ENCODE measurements around the gene SIX5.

SIX5 gene

DNA sequence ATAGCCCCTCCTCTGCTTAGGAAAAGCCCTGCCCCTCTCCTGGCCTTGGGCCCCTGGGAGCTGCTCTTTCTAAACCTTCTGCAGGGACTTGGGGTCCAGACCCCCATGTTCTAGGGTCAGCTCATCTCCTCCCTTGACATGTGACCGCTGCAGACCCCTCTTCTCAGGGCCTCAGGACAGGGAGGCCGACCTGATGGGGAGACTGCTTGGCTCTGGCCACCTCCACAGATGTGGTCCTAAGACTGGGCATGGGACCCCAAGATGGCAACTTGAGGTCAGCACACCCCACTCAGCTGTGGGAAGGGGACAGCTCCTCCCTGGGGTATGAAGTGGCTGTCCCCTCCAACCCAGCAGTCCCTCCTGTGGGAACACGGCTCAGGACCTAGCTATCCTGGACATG is 3.9 kb upstream of the SIX5 start:
- no peaks in the 10 kb centered on the region for H3K36me3 Mint-ChIP-seq (ENCODE audit: low read depth)
- no peaks in the 10 kb centered on the region for H3K9me3 Mint-ChIP-seq
- no peak overlapping the region for H3K27ac Mint-ChIP-seq
- no peak for DNase-seq (ENCODE audit: low spot score)
- peaks cover 8% of the 10 kb centered on the region for H3K4me1 Mint-ChIP-seq (ENCODE audit: low read depth)
- H3K4me3 Mint-ChIP-seq, result no peak overlapping the region
- H3K27me3 Mint-ChIP-seq (ENCODE audit: low read depth), result peaks cover 10% of the 10 kb centered on the region

DNA sequence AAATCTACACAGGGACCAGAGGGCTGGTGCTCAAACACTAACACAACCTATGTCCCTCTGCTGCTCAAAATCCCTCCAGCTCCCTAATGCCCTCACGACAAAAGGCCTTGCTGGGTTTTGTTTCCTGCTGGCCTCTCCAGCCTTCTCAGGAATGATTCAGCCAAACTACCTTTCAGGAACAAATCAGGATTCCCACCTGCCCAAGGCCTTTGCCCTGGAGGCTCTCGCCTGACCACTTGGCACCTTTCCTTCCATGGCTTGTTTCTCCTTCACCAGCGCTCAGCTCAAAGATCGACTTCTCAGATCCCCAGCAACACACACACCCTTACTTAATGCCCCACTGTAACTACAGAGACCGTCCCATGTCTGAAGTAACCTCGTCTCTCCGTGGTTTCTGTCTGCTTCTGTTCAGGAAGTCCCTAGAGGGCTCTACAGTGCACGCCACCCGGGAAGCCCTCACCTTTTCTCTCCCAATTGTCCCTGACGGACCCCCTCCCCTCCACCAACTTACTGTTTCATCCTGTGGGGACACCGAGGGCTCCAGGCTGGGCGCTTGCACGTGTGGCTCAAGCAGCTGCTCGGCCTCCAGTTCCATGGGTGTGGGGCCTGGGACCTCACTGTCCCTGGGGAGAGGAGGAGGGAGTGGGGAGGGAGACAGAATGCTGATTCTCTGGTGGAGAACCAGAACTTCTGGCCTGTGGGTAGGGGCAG is 3.2 kb upstream of the SIX5 start:
- Mint-ChIP-seq H3K27ac (no peak overlapping the region), H3K36me3 (ENCODE audit: low read depth) (no peaks in the 10 kb centered on the region), H3K4me3 (no peak overlapping the region), H3K9me3 (no peaks in the 10 kb centered on the region), H3K4me1 (ENCODE audit: low read depth) (peaks cover 8% of the 10 kb centered on the region), H3K27me3 (ENCODE audit: low read depth) (peaks cover 12% of the 10 kb centered on the region)
- DNase-seq (ENCODE audit: low spot score), result no peak

DNA sequence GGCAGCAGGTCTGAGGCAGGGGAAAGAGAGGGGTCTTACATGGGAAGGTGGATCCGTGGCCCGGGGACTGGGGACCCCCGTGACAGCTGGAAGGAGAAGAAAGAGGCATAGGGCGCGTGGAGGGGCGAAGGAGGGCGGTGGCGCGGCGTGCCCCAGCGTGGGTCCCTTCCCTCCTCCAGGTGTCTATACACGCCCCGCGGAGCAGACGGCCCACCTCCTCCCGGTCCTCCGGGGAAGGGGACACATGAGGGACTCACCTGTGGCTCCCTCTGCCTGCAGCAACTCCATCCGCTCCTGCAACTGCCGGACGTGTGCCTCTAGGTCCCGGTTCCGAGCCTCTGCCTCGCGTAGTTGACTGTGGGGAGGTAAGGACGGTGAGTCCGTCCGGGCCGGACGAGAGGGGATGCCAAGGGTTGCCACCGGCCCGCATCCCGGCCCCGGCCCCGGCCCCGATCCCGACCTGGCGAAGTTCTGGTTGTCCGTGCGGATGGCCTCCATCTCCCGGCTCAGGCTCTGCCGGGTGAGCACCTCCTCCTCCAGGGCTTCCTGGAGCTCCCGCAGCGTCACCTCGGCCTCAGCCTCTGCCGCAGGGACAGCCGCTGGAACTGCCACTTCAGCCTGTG is 2.4 kb upstream of the SIX5 start:
- no peak for DNase-seq (ENCODE audit: low spot score)
- Mint-ChIP-seq H3K27me3 (ENCODE audit: low read depth) (peaks cover 11% of the 10 kb centered on the region), H3K36me3 (ENCODE audit: low read depth) (no peaks in the 10 kb centered on the region), H3K4me1 (ENCODE audit: low read depth) (peaks cover 8% of the 10 kb centered on the region), H3K4me3 (peak overlapping the region; percentile 54), H3K9me3 (no peaks in the 10 kb centered on the region), H3K27ac (no peak overlapping the region)

DNA sequence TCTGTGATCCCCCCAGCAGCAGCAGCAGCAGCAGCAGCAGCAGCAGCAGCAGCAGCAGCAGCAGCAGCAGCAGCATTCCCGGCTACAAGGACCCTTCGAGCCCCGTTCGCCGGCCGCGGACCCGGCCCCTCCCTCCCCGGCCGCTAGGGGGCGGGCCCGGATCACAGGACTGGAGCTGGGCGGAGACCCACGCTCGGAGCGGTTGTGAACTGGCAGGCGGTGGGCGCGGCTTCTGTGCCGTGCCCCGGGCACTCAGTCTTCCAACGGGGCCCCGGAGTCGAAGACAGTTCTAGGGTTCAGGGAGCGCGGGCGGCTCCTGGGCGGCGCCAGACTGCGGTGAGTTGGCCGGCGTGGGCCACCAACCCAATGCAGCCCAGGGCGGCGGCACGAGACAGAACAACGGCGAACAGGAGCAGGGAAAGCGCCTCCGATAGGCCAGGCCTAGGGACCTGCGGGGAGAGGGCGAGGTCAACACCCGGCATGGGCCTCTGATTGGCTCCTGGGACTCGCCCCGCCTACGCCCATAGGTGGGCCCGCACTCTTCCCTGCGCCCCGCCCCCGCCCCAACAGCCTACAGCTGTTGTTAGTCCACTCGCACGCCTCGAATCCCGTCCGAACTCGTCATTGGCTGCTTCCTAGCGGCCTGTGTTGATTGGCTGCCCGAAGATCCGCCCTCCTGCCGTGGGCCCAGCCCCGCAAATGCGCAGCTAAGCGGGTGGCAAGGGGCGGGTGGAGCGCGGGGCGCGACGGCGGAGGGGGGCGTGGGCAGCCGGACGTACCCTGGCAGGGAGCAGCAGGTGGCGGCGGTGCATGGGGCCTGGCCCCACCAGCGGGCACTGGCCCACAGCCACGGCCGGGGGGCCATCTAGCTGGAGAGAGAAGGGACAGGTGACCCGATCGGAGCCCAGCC is 1.4 kb upstream of the SIX5 start:
- H3K9me3 Mint-ChIP-seq, result no peaks in the 10 kb centered on the region
- peaks cover 8% of the 10 kb centered on the region for H3K4me1 Mint-ChIP-seq (ENCODE audit: low read depth)
- H3K36me3 Mint-ChIP-seq (ENCODE audit: low read depth), result no peaks in the 10 kb centered on the region
- H3K27ac Mint-ChIP-seq, result peak overlapping the region; percentile 20
- peaks cover 12% of the 10 kb centered on the region for H3K27me3 Mint-ChIP-seq (ENCODE audit: low read depth)
- H3K4me3 Mint-ChIP-seq, result peak overlapping the region; percentile 87
- DNase-seq (ENCODE audit: low spot score), result peak; percentile 87

DNA sequence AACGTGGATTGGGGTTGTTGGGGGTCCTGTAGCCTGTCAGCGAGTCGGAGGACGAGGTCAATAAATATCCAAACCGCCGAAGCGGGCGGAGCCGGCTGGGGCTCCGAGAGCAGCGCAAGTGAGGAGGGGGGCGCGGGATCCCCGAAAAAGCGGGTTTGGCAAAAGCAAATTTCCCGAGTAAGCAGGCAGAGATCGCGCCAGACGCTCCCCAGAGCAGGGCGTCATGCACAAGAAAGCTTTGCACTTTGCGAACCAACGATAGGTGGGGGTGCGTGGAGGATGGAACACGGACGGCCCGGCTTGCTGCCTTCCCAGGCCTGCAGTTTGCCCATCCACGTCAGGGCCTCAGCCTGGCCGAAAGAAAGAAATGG is 754 bp upstream of the SIX5 start:
- Mint-ChIP-seq H3K4me3 (peak overlapping the region; percentile 87), H3K4me1 (ENCODE audit: low read depth) (peaks cover 8% of the 10 kb centered on the region), H3K27me3 (ENCODE audit: low read depth) (peaks cover 16% of the 10 kb centered on the region), H3K9me3 (no peaks in the 10 kb centered on the region), H3K27ac (peak overlapping the region; percentile 79), H3K36me3 (ENCODE audit: low read depth) (no peaks in the 10 kb centered on the region)
- DNase-seq (ENCODE audit: low spot score), result peak; percentile 50

DNA sequence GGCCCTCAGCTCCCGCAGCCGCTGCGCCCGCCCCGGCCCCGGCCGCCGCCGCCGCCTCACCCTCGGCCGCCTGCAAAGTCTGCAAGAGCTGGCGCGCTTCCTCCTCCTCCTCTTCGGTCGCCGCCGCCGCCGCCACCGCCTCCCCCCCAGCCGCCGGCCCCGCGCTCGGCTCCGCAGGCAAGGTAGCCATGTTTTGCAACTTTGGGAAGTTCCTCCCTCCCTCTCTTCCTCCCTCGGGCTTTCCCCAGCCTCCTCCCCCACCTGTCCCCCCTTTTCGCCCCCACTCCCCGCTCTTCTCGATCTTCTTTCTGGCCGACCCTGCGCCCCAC is 433 bp downstream of the SIX5 start:
- peak overlapping the region; percentile 87 for H3K4me3 Mint-ChIP-seq
- peaks cover 8% of the 10 kb centered on the region for H3K4me1 Mint-ChIP-seq (ENCODE audit: low read depth)
- H3K27me3 Mint-ChIP-seq (ENCODE audit: low read depth), result peaks cover 20% of the 10 kb centered on the region
- H3K27ac Mint-ChIP-seq, result peak overlapping the region; percentile 65
- DNase-seq (ENCODE audit: low spot score), result no peak
- H3K36me3 Mint-ChIP-seq (ENCODE audit: low read depth), result no peaks in the 10 kb centered on the region
- H3K9me3 Mint-ChIP-seq, result no peaks in the 10 kb centered on the region

DNA sequence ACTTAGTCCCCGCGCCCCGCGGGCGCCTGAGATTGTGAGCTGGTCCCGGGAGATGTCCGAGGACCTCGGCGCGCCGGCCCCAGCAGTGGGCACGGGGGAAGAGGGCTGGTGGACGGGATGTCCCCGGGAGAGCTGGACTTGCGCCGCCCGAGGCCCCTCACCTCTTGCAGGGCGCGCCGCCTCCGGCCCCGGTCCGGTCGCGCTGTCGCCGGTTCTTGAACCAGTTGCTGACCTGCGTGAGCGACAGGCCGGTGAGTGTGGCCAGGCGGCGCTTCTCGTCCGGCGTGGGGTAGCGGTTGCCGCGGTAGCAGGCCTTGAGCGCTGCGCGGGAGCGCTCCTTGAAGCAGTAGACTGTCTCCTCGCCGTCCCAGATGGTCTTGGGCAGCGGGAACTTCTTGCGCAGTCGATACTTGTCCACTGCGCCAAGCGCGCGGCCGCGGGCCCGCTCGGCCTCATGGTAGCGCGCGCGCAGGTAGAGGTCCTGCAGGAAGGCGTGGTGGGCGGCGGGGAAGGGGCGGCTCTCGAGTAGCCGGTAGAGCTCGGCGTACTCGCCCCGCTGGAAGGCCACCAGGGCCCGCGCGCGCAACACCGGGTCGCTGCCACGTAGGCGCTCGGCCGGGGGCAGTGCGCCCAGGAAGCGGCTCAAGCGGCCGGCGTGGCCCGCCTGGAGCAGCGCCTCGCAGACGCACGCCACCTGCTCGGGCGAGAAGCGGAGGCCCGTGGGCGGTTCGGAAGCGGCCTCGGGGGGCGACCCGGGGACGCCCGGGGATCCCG is 984 bp downstream of the SIX5 start:
- Mint-ChIP-seq H3K4me3 (peak overlapping the region; percentile 63), H3K36me3 (ENCODE audit: low read depth) (no peaks in the 10 kb centered on the region), H3K27me3 (ENCODE audit: low read depth) (peaks cover 20% of the 10 kb centered on the region), H3K4me1 (ENCODE audit: low read depth) (peaks cover 8% of the 10 kb centered on the region), H3K9me3 (no peaks in the 10 kb centered on the region), H3K27ac (no peak overlapping the region)
- DNase-seq (ENCODE audit: low spot score), result peak; percentile 42

DNA sequence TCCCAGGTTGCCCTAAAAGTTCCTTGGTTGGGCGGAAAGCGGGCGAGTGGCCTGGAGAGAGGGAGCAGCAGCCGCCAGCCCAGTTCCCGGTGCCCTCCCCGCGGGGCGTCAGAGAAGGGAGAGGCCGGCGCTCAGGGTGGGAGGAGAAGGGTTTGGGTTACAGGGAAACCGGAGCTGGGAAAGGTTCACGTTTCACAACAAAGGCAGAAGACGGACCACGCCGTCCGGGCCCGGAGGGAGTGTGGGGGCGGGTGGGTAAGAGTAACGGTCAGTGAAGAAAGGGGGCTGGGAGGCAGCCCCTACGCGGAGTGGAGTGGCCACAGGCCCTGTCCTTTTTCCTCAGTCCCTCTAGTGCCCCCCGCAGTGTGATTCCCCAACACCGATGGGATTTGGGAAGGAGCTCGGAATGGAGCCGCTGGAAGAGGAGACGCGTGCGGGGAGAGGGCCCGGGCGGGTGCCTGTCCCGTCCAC is 1.6 kb downstream of the SIX5 start:
- no peaks in the 10 kb centered on the region for H3K9me3 Mint-ChIP-seq
- H3K36me3 Mint-ChIP-seq (ENCODE audit: low read depth), result no peaks in the 10 kb centered on the region
- no peak overlapping the region for H3K27ac Mint-ChIP-seq
- H3K4me1 Mint-ChIP-seq (ENCODE audit: low read depth), result peaks cover 8% of the 10 kb centered on the region
- H3K27me3 Mint-ChIP-seq (ENCODE audit: low read depth), result peaks cover 20% of the 10 kb centered on the region
- no peak for DNase-seq (ENCODE audit: low spot score)
- peak overlapping the region; percentile 32 for H3K4me3 Mint-ChIP-seq

DNA sequence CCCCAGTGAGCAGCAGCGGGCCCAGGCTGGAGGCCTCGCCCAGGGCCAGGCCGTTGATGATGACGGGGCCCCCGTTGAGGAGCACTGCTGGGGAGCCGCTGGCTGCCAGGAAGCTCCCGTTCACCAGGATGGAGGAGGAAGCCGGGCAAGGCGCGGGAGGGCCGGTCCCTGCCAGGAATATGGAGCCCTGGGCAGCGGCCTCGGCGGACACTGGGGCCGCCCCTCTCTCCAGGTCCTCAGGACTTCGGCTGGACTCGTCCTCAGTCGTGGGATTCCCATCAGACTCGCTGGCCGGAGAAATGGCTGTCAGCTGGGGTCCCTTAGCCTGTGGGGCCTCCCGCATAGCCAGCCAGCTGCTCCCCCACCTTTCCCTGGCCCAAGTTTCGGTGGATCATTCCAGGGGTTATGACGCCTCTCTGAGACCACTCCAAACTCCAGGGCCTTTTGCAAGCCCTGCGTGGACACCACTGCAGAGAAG is 2.1 kb downstream of the SIX5 start:
- H3K9me3 Mint-ChIP-seq, result no peaks in the 10 kb centered on the region
- no peak for DNase-seq (ENCODE audit: low spot score)
- peaks cover 8% of the 10 kb centered on the region for H3K4me1 Mint-ChIP-seq (ENCODE audit: low read depth)
- H3K27ac Mint-ChIP-seq, result no peak overlapping the region
- peak overlapping the region; percentile 32 for H3K4me3 Mint-ChIP-seq
- H3K36me3 Mint-ChIP-seq (ENCODE audit: low read depth), result no peaks in the 10 kb centered on the region
- peaks cover 17% of the 10 kb centered on the region for H3K27me3 Mint-ChIP-seq (ENCODE audit: low read depth)

DNA sequence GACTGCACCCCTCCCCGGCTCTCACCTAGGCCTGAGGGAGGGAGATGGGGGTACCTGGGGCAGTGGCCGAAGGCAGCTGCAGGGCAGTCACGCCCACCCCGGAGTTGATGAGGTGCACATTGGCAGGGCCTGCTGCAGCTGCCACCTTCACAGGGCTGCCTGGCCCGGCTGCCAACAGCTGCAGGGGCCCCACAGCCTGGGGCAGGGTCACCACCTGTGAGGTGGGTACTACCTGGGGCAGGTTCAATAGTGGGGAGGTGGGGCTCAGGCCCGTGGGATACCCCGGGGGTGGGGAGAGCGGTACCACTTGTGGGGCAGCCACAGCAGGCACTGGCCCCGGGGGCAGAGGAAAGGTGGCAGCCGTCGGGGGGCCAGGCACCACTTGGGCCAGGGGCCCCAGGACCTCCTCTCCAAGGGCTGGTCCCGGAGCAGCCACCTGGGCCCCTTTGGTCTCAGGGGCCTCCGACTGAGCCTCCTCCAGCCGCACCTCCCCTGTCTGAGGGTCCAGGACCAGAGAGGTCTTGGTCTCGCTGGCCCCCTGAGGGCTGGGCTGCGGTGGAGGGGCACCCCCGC is 2.7 kb downstream of the SIX5 start:
- no peak for DNase-seq (ENCODE audit: low spot score)
- no peak overlapping the region for H3K27ac Mint-ChIP-seq

DNA sequence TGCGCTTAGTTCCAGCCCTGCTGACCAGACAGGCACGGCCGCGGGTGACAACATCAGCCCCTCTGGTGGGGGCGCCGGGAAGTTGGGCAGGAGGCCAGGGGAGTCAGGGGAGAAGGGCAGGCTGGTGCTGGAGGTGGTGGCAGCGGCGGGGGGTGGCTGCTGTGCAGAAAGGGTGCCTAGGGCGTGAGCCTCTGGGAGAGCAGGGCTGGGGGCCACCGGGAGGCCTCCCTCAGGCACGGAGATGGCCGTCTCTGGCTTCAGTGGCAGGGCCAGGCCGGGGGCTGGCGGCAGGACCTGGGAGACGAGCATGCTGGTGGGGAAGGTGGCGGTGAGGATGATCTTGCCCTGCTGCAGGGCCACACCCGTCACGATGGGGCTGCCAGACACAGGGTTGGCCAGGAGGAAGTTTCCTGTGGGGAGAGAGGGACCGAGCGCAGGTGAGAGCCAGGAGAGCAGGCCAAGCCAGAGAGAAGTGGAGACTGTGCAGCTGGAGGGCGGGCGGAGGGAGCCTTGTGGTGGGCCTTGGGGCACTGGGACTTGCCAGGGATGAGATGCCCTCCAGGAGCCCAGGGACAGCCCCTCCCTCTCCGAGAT is 3.3 kb downstream of the SIX5 start:
- H3K4me3 Mint-ChIP-seq, result no peak overlapping the region
- peaks cover 17% of the 10 kb centered on the region for H3K27me3 Mint-ChIP-seq (ENCODE audit: low read depth)
- H3K4me1 Mint-ChIP-seq (ENCODE audit: low read depth), result peaks cover 8% of the 10 kb centered on the region
- DNase-seq (ENCODE audit: low spot score), result no peak
- H3K36me3 Mint-ChIP-seq (ENCODE audit: low read depth), result no peaks in the 10 kb centered on the region
- H3K9me3 Mint-ChIP-seq, result no peaks in the 10 kb centered on the region
- no peak overlapping the region for H3K27ac Mint-ChIP-seq

More for the DNA sequence above, 2.7 kb downstream of the SIX5 start:
- peaks cover 17% of the 10 kb centered on the region for H3K27me3 Mint-ChIP-seq (ENCODE audit: low read depth)
- H3K4me3 Mint-ChIP-seq, result no peak overlapping the region
- no peaks in the 10 kb centered on the region for H3K9me3 Mint-ChIP-seq
- no peaks in the 10 kb centered on the region for H3K36me3 Mint-ChIP-seq (ENCODE audit: low read depth)
- H3K4me1 Mint-ChIP-seq (ENCODE audit: low read depth), result peaks cover 8% of the 10 kb centered on the region

DNA sequence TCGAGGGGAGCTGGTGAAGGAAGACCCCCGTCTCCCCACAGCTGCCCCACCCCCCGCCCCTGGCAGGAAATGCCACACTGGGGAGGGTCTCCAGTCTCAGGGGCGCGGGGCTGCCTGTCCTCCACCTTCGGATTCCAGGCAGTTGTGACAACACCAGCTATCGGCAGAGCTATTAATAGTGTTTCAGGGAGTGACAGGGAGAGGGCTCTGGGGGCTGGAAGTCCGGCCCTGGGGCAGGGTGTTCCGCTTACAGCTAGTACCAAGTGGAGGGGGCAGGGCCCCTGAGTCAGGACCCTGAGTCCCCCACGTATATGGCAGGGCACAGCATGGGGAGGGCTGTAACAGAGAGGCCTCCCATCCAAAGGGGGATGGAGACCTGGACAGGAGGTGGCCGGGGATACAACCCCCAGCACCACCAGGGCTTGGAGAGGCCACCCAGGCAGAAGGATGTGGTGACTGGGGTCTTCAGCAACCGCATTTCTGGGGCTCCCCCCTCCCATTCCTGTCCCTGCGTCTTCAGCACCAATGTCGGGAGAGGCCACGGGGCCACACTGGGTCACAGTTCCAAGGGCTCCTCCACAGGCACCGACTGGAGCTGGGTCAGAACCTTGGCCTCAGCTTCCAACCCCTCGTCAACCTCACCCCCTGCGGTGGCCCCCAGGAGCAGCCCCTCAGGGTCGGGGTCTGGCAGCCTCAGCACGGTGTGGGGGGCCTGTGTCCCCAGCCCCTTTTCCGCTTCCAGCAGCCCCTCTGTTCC is 3.9 kb downstream of the SIX5 start:
- Mint-ChIP-seq H3K27ac (no peak overlapping the region), H3K4me1 (ENCODE audit: low read depth) (peaks cover 7% of the 10 kb centered on the region)

More for the DNA sequence above, 3.9 kb downstream of the SIX5 start:
- DNase-seq (ENCODE audit: low spot score), result no peak
- no peak overlapping the region for H3K4me3 Mint-ChIP-seq
- peaks cover 17% of the 10 kb centered on the region for H3K27me3 Mint-ChIP-seq (ENCODE audit: low read depth)
- no peaks in the 10 kb centered on the region for H3K9me3 Mint-ChIP-seq
- H3K36me3 Mint-ChIP-seq (ENCODE audit: low read depth), result no peaks in the 10 kb centered on the region
